Glutamatergic neuron (in vitro differentiated cells): ENCODE measurements around the gene NEK3. TPM values are rescaled to one million over a fixed set of nuclear protein-coding genes. Genes with fewer than 3 reads are reported as not detected.
"Not testable (repeated sequence)": the region's sequence is repeated elsewhere in the genome, so short reads cannot be mapped to it uniquely, and the experiment has no call there.

Source experiments
- DNase-seq: peaks from one replicate; pipeline ENCODE4 v3.0.0; 2022
- H3K27ac Mint-ChIP-seq: one replicate; pipeline ENCODE4 v1.8.0; 2020; ENCODE audit warnings: mild to moderate bottlenecking, mixed read lengths, inconsistent platforms; ENCODE audit not compliant: unreplicated experiment
- H3K27me3 Mint-ChIP-seq: one replicate; pipeline ENCODE4 v1.8.0; 2020; ENCODE audit warnings: mild to moderate bottlenecking, moderate library complexity, mixed read lengths, inconsistent platforms; ENCODE audit not compliant: unreplicated experiment
- H3K36me3 Mint-ChIP-seq: one replicate; pipeline ENCODE4 v1.8.0; 2020; ENCODE audit warnings: mild to moderate bottlenecking, mixed read lengths, inconsistent platforms; ENCODE audit not compliant: unreplicated experiment
- H3K4me1 Mint-ChIP-seq: one replicate; pipeline ENCODE4 v1.8.0; 2020; ENCODE audit warnings: mild to moderate bottlenecking, low read depth, mixed read lengths, inconsistent platforms; ENCODE audit not compliant: unreplicated experiment
- H3K4me3 Mint-ChIP-seq: one replicate; pipeline ENCODE4 v1.8.0; 2020; ENCODE audit warnings: mild to moderate bottlenecking, mixed read lengths, inconsistent platforms; ENCODE audit not compliant: unreplicated experiment
- H3K9me3 Mint-ChIP-seq: one replicate; pipeline ENCODE4 v1.8.0; 2020; ENCODE audit warnings: mild to moderate bottlenecking, moderate library complexity, mixed read lengths, inconsistent platforms; ENCODE audit not compliant: unreplicated experiment
- total RNA-seq: library from RNA; stranded (reverse); fragmentation: NEBNext Ultra II Directional; extraction: Animal tissue kit (Norgen Biotek cat#: 25700); gene quantifications from one replicate; pipeline ENCODE4 v1.2.1, GENCODE V29; 2021; ENCODE audit not compliant: unreplicated experiment
- TF ChIP-seq, protein P1 (sequence below): fragments of 200-600 bp; sonication (generic); IDR thresholded peaks from one replicate; pipeline ENCODE4 v1.5.0; 2021; ENCODE audit not compliant: partially characterized antibody, unreplicated experiment

The NEK3 gene
- total RNA-seq, 1 donor from 2014 or later = 54.8 TPM

DNA sequence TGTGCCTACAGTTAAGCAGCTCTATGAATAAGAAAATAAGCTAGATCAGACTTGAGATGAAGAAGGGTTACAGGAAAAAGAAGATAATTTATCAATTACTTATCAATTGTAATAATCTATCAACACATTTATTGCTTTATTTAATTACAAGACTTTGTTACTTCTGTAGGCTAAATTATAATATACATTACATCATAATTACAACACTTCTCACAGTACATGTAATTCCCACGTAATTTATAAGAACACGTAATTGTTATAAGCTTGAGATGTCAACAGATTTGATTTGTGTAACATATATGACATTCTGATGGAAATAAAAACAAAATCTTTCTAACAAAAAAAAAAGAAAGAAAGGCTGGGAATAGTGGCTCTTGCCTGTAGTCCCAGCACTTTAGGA is 67.3 kb downstream of the NEK3 start:
- no peak overlapping the region for H3K4me3 Mint-ChIP-seq
- no peak for DNase-seq
- H3K4me1 Mint-ChIP-seq = no peaks in the 10 kb centered on the region
- H3K36me3 Mint-ChIP-seq = peaks cover 8% of the 10 kb centered on the region
- TF ChIP-seq, protein P1, sequence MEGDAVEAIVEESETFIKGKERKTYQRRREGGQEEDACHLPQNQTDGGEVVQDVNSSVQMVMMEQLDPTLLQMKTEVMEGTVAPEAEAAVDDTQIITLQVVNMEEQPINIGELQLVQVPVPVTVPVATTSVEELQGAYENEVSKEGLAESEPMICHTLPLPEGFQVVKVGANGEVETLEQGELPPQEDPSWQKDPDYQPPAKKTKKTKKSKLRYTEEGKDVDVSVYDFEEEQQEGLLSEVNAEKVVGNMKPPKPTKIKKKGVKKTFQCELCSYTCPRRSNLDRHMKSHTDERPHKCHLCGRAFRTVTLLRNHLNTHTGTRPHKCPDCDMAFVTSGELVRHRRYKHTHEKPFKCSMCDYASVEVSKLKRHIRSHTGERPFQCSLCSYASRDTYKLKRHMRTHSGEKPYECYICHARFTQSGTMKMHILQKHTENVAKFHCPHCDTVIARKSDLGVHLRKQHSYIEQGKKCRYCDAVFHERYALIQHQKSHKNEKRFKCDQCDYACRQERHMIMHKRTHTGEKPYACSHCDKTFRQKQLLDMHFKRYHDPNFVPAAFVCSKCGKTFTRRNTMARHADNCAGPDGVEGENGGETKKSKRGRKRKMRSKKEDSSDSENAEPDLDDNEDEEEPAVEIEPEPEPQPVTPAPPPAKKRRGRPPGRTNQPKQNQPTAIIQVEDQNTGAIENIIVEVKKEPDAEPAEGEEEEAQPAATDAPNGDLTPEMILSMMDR = no peak
- peaks cover 5% of the 10 kb centered on the region for H3K9me3 Mint-ChIP-seq
- H3K27me3 Mint-ChIP-seq = no peaks in the 10 kb centered on the region
- no peak overlapping the region for H3K27ac Mint-ChIP-seq

DNA sequence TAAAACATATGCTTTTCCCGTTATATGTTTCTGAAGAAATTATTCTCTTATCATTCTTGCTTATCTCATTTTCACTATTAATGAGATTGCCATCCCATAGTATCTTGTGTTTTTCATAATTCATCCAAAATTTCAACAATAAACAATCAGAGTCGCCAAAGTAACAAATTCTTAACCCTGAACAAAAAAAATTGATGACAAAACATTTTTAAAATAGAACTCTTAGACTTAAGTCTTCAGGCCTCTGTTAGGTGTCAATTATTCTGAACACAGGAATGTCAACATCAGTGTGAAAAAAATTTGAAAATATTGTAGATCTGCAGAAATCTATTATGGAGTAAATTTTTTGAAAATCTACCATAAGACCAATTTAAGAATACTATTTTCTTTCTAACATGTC is 67.9 kb downstream of the NEK3 start:
- Mint-ChIP-seq H3K27ac (no peak overlapping the region), H3K4me1 (no peaks in the 10 kb centered on the region), H3K27me3 (no peaks in the 10 kb centered on the region), H3K36me3 (peaks cover 6% of the 10 kb centered on the region), H3K9me3 (peaks cover 1% of the 10 kb centered on the region), H3K4me3 (no peak overlapping the region)
- no peak for DNase-seq
- TF ChIP-seq, protein P1 = no peak

DNA sequence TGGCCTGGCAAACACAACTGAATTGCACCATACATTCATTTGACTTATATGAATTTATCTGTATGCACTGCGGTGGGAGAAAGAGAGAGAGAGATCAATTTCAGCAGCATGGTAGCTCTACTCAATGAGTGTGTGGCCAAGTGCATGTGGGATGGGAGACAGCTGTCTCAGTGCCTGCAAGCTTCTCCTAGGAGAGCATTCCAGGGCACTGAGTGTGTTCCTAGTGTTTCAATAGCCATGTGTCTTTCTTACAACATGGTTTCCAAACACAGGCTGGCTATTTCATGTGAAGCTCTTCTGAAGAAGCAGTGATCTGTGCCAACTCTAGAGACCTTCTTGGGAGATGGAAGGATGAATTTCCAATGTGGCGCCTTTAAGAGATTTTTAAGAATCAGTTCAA is 74.0 kb downstream of the NEK3 start:
- TF ChIP-seq, protein P1 = no peak
- no peaks in the 10 kb centered on the region for H3K36me3 Mint-ChIP-seq
- H3K9me3 Mint-ChIP-seq = no peaks in the 10 kb centered on the region
- no peak overlapping the region for H3K27ac Mint-ChIP-seq
- H3K4me3 Mint-ChIP-seq = no peak overlapping the region
- H3K4me1 Mint-ChIP-seq = no peaks in the 10 kb centered on the region
- H3K27me3 Mint-ChIP-seq = no peaks in the 10 kb centered on the region
- DNase-seq = no peak

DNA sequence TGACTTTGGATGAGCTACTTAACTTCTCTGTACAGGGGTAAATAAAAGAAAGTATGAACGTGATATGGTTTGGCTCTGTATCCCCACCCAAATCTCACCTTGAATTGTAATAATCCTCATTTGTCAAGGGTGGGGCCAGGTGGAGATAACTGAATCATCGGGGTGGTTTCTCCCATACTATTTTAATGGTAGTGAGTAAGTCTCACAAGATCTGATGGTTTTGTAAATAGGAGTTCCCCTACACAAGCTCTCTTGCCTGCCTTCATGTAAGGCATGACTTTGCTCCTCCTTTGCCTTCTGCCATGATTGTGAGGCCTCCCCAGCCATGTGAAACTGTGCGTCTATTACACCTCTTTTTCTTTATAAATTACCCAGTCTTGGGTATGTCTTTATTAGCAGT is 74.4 kb downstream of the NEK3 start:
- H3K36me3 Mint-ChIP-seq, H3K9me3 Mint-ChIP-seq, H3K27me3 Mint-ChIP-seq, H3K4me3 Mint-ChIP-seq, H3K4me1 Mint-ChIP-seq, H3K27ac Mint-ChIP-seq, DNase-seq: not testable (repeated sequence)

Other genes with a start within 250 kb of the NEK3 start
- gene ATP7B, start 148.1 kb downstream of the NEK3 start, total RNA-seq = 17.4 TPM
- 46.4 TPM for gene ALG11, start 147.2 kb downstream of the NEK3 start, total RNA-seq
- gene UTP14C, start 134.9 kb downstream of the NEK3 start, total RNA-seq = 19.1 TPM
- gene NEK5, start 30.5 kb downstream of the NEK3 start, total RNA-seq = not detected
- 0.27 TPM for gene THSD1, start 246.6 kb upstream of the NEK3 start, total RNA-seq